Measurements from ENCODE around the gene CRYBG1.

CRYBG1 gene

GRCh38 chr6:106477790-106478189, 117.3 kb downstream of the CRYBG1 start:
- H3K27me3 ChIP-seq (ENCODE audit: control insufficient read depth, insufficient read depth, low read length): no peaks in the 10 kb centered on the region
- no peaks in the 10 kb centered on the region for H3K4me1 ChIP-seq (ENCODE audit: control insufficient read depth, insufficient read depth, low read length)
- no peak overlapping the region for H3K27ac ChIP-seq (ENCODE audit: low read depth, low read length)
- H3K9ac ChIP-seq (ENCODE audit: low read length): no peak overlapping the region
- H3K36me3 ChIP-seq (ENCODE audit: control insufficient read depth, insufficient read depth, low read length): no peaks in the 10 kb centered on the region
- no peak overlapping the region for H3K4me3 ChIP-seq (ENCODE audit: low read depth, low read length)
- no peaks in the 10 kb centered on the region for H3K9me3 ChIP-seq (ENCODE audit: control insufficient read depth, insufficient read depth, low read depth, low read length)

GRCh38 chr6:106486236-106486635, 125.7 kb downstream of the CRYBG1 start:
- peaks cover 12% of the 10 kb centered on the region; the same call in 1 of the 2 replicates for H3K27me3 ChIP-seq (ENCODE audit: control insufficient read depth, insufficient read depth, low read length)
- no peaks in the 10 kb centered on the region for H3K9me3 ChIP-seq (ENCODE audit: control insufficient read depth, insufficient read depth, low read depth, low read length)
- no peak overlapping the region for H3K9ac ChIP-seq (ENCODE audit: low read length)
- H3K4me3 ChIP-seq (ENCODE audit: low read depth, low read length): no peak overlapping the region
- peaks cover 12% of the 10 kb centered on the region; the same call in 1 of the 2 replicates for H3K4me1 ChIP-seq (ENCODE audit: control insufficient read depth, insufficient read depth, low read length)
- H3K36me3 ChIP-seq (ENCODE audit: control insufficient read depth, insufficient read depth, low read length): no peaks in the 10 kb centered on the region
- H3K27ac ChIP-seq (ENCODE audit: low read depth, low read length): no peak overlapping the region

DNA sequence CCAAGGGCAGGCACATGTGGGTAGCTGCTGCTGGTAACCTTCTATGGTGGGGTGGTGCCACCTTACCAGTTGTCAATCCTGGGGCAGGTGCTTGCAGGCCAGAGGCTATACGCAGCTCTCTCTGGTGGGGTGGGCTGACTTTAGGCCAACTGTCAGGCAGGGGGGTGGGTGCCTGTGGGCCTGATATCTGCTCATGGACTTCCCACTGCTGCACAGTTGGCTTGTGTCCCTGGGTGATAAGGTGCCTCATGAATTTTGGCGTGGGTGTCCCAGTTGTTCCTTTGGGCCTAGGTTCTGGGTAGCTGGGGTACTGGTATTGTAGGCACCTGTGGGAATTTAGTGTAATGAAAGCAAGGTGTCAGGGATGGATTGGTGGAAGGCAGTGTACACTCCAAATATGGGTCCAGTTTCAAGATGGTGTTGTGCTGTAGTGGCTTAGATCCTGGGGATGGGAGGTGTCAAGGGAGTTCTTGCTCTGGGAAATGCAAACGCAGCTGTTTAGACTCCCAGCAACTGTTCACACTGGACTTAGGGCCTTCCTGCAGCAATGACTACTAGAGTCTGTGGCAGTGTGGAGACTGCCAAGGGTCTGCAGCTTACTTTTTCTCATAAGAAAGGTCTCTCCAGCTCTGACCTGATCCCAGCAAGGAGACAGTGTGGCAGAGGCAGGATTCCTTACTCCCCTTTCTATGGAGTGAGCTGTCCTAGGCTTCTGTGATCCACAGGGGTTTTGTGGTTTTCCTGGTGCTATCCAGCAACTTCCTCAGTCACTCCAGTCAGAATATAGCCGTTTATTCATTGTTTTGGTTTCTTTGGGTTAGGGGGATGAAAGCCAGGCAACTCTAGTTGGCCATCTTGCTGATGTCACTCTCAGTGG, 128.2 kb downstream of the CRYBG1 start:
- H3K4me1 ChIP-seq (ENCODE audit: control insufficient read depth, insufficient read depth, low read length): peaks cover 16% of the 10 kb centered on the region; the same call in 1 of the 2 replicates
- no peaks in the 10 kb centered on the region for H3K9me3 ChIP-seq (ENCODE audit: control insufficient read depth, insufficient read depth, low read depth, low read length)
- H3K36me3 ChIP-seq (ENCODE audit: control insufficient read depth, insufficient read depth, low read length): no peaks in the 10 kb centered on the region
- H3K27me3 ChIP-seq (ENCODE audit: control insufficient read depth, insufficient read depth, low read length): peaks cover 12% of the 10 kb centered on the region; the same call in 1 of the 2 replicates
- H3K27ac ChIP-seq (ENCODE audit: low read depth, low read length): no peak overlapping the region
- H3K4me3 ChIP-seq (ENCODE audit: low read depth, low read length): no peak overlapping the region
- no peak overlapping the region for H3K9ac ChIP-seq (ENCODE audit: low read length)

DNA sequence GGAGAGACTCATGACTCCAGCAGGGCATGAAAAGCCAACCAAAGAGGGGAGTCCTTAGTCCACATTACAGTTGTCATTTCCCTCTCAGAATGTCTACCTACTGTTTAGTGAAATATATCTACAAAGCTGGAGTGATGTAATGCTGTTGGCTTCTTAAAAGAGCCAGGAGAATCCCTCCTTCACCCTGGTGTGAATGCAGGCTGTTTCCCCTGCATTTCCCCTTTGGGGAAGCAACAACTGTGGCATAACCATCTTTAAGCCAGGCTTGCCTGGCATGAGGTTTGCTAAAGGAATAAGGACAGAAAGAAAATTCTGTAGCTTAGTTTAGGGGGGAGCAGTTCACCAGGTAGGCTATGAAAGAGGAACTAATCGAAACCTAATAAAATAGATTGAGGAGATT, 129.5 kb downstream of the CRYBG1 start:
- no peak overlapping the region for H3K27ac ChIP-seq (ENCODE audit: low read depth, low read length)

DNA sequence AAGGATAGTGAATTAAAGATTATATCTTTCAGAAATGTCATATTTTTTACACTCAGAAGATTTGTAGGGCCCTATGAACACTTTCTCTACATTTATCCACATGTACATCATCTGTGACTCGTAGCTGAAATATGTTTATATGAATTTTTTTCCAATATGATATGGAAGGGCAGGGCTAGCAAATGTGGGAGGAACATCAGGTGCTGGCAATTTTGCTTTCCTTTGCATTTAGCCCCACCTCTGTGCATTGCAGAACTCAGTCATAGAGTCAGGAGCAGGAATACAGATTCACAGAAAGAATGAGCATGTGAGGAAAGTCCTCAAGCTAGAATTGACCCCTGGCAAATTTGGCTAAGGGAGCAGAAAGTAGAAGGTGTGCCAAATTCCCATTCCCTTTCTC, 129.9 kb downstream of the CRYBG1 start:
- no peak overlapping the region for H3K4me3 ChIP-seq (ENCODE audit: low read depth, low read length)
- peaks cover 12% of the 10 kb centered on the region; the same call in 1 of the 2 replicates for H3K27me3 ChIP-seq (ENCODE audit: control insufficient read depth, insufficient read depth, low read length)
- H3K36me3 ChIP-seq (ENCODE audit: control insufficient read depth, insufficient read depth, low read length): no peaks in the 10 kb centered on the region
- H3K27ac ChIP-seq (ENCODE audit: low read depth, low read length): no peak overlapping the region
- no peaks in the 10 kb centered on the region for H3K9me3 ChIP-seq (ENCODE audit: control insufficient read depth, insufficient read depth, low read depth, low read length)
- peaks cover 23% of the 10 kb centered on the region for H3K4me1 ChIP-seq (ENCODE audit: control insufficient read depth, insufficient read depth, low read length)
- H3K9ac ChIP-seq (ENCODE audit: low read length): no peak overlapping the region

More for the DNA sequence above, 129.5 kb downstream of the CRYBG1 start:
- no peak overlapping the region for H3K9ac ChIP-seq (ENCODE audit: low read length)
- H3K27me3 ChIP-seq (ENCODE audit: control insufficient read depth, insufficient read depth, low read length): peaks cover 12% of the 10 kb centered on the region; the same call in 1 of the 2 replicates
- peaks cover 19% of the 10 kb centered on the region for H3K4me1 ChIP-seq (ENCODE audit: control insufficient read depth, insufficient read depth, low read length)
- no peak overlapping the region for H3K4me3 ChIP-seq (ENCODE audit: low read depth, low read length)
- H3K9me3 ChIP-seq (ENCODE audit: control insufficient read depth, insufficient read depth, low read depth, low read length): no peaks in the 10 kb centered on the region
- no peaks in the 10 kb centered on the region for H3K36me3 ChIP-seq (ENCODE audit: control insufficient read depth, insufficient read depth, low read length)

DNA sequence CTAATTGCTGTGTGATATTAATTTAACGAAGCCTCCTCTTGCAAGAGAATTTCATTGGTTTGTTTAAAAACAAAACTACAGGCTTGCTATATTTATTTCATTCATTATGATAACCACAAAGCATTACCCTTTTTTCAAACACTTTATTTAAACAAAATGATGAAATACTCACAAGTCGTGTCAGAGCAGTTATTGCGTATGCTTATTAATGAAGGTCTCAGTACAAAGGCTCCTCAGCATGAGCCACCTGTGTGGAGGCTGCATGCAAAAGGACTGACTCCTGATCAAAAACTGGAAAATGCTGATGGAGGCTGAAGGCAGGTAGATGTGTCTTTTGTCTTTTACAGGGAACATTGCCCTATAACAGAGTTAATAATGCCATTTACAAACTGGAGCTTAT, 130.5 kb downstream of the CRYBG1 start:
- Histone ChIP-seq H3K4me3 (ENCODE audit: low read depth, low read length) (no peak overlapping the region), H3K36me3 (ENCODE audit: control insufficient read depth, insufficient read depth, low read length) (no peaks in the 10 kb centered on the region), H3K27ac (ENCODE audit: low read depth, low read length) (no peak overlapping the region), H3K9ac (ENCODE audit: low read length) (no peak overlapping the region), H3K4me1 (ENCODE audit: control insufficient read depth, insufficient read depth, low read length) (peaks cover 24% of the 10 kb centered on the region), H3K27me3 (ENCODE audit: control insufficient read depth, insufficient read depth, low read length) (peaks cover 12% of the 10 kb centered on the region; the same call in 1 of the 2 replicates), H3K9me3 (ENCODE audit: control insufficient read depth, insufficient read depth, low read depth, low read length) (no peaks in the 10 kb centered on the region)

- H3K27me3 ChIP-seq (ENCODE audit: control insufficient read depth, insufficient read depth, low read length): no peaks in the 10 kb centered on the region
- H3K4me3 ChIP-seq (ENCODE audit: low read depth, low read length): no peak overlapping the region
- H3K9ac ChIP-seq (ENCODE audit: low read length): no peak overlapping the region
- H3K9me3 ChIP-seq (ENCODE audit: control insufficient read depth, insufficient read depth, low read depth, low read length): no peaks in the 10 kb centered on the region
- H3K36me3 ChIP-seq (ENCODE audit: control insufficient read depth, insufficient read depth, low read length): no peaks in the 10 kb centered on the region
- H3K27ac ChIP-seq (ENCODE audit: low read depth, low read length): no peak overlapping the region
- H3K4me1 ChIP-seq (ENCODE audit: control insufficient read depth, insufficient read depth, low read length): peaks cover 14% of the 10 kb centered on the region
Observed at GRCh38 chr6:106495014-106495413, 134.5 kb downstream of the CRYBG1 start.

DNA sequence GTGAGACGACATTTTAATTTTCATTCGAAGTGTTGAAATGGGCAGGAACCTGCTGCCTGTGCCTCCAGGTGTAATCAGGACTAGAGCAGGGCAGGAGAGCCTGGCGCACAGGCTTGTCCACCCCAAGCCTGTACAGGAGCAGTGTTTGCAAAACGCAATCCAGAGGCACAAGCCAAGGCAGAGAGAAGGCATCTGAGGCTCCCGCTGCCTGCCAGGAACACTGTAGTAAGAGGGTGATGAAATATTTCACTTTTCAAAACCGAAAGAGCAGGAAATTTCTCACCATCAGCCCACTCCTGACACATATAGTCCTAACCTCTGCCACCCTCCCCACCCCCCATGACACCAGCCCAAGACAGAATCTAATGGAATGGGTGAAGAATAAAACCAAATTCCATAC, 136.3 kb downstream of the CRYBG1 start:
- H3K36me3 ChIP-seq (ENCODE audit: control insufficient read depth, insufficient read depth, low read length): no peaks in the 10 kb centered on the region
- no peaks in the 10 kb centered on the region for H3K27me3 ChIP-seq (ENCODE audit: control insufficient read depth, insufficient read depth, low read length)
- peaks cover 8% of the 10 kb centered on the region for H3K4me1 ChIP-seq (ENCODE audit: control insufficient read depth, insufficient read depth, low read length)
- H3K9ac ChIP-seq (ENCODE audit: low read length): no peak overlapping the region
- H3K4me3 ChIP-seq (ENCODE audit: low read depth, low read length): no peak overlapping the region
- H3K27ac ChIP-seq (ENCODE audit: low read depth, low read length): no peak overlapping the region
- H3K9me3 ChIP-seq (ENCODE audit: control insufficient read depth, insufficient read depth, low read depth, low read length): no peaks in the 10 kb centered on the region

DNA sequence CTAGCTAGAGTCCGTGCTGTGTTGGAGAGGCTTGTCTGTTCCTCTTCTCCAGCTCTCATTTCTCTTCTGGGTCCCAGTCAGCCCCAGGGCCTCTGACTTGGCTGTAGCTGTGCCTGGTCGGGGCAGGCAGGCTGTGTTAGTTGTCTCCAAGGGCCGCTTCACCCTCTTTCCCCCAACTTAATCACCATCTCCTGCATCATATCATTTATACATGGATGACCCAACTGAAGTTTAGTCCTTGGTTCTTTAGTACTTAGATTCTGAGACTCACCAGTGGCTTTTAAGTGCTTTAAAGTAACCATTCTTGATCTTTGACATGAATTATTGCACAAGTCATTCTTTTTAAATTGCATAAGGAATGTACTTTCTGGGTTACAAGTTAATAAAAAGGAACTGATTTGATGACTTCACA, 141.4 kb downstream of the CRYBG1 start:
- H3K27ac ChIP-seq (ENCODE audit: low read depth, low read length): no peak overlapping the region
- no peak overlapping the region for H3K4me3 ChIP-seq (ENCODE audit: low read depth, low read length)
- H3K9ac ChIP-seq (ENCODE audit: low read length): no peak overlapping the region
- H3K4me1 ChIP-seq (ENCODE audit: control insufficient read depth, insufficient read depth, low read length): no peaks in the 10 kb centered on the region
- H3K27me3 ChIP-seq (ENCODE audit: control insufficient read depth, insufficient read depth, low read length): peaks cover 2% of the 10 kb centered on the region; the same call in 1 of the 2 replicates
- H3K36me3 ChIP-seq (ENCODE audit: control insufficient read depth, insufficient read depth, low read length): no peaks in the 10 kb centered on the region
- no peaks in the 10 kb centered on the region for H3K9me3 ChIP-seq (ENCODE audit: control insufficient read depth, insufficient read depth, low read depth, low read length)

- Histone ChIP-seq H3K27me3 (ENCODE audit: control insufficient read depth, insufficient read depth, low read length) (peaks cover 8% of the 10 kb centered on the region), H3K27ac (ENCODE audit: low read depth, low read length) (no peak overlapping the region), H3K4me3 (ENCODE audit: low read depth, low read length) (no peak overlapping the region), H3K36me3 (ENCODE audit: control insufficient read depth, insufficient read depth, low read length) (no peaks in the 10 kb centered on the region), H3K9ac (ENCODE audit: low read length) (no peak overlapping the region), H3K4me1 (ENCODE audit: control insufficient read depth, insufficient read depth, low read length) (no peaks in the 10 kb centered on the region), H3K9me3 (ENCODE audit: control insufficient read depth, insufficient read depth, low read depth, low read length) (no peaks in the 10 kb centered on the region)
Observed at GRCh38 chr6:106502559-106502958, 142.0 kb downstream of the CRYBG1 start.

DNA sequence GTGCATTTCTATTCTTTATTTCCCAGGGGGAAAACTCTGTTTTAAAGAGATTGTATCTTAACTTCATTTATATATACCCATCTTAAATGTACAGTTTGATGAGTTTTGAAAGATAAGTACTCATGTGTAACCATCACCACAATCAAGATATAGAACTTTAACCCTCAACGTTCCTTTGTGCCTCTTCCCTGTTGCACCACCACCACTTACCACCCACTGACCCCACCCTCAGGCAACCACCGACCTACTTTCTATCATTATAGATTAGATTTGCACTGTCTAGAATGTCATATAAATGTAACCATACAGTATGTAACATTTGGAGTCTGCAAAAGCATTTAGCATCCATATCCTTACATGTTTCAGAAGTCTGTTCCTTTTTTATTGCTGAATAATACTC, 147.8 kb downstream of the CRYBG1 start:
- no peaks in the 10 kb centered on the region for H3K9me3 ChIP-seq (ENCODE audit: control insufficient read depth, insufficient read depth, low read depth, low read length)
- H3K27me3 ChIP-seq (ENCODE audit: control insufficient read depth, insufficient read depth, low read length): peaks cover 65% of the 10 kb centered on the region
- H3K27ac ChIP-seq (ENCODE audit: low read depth, low read length): no peak overlapping the region
- no peak overlapping the region for H3K4me3 ChIP-seq (ENCODE audit: low read depth, low read length)
- no peaks in the 10 kb centered on the region for H3K36me3 ChIP-seq (ENCODE audit: control insufficient read depth, insufficient read depth, low read length)
- peaks cover 16% of the 10 kb centered on the region for H3K4me1 ChIP-seq (ENCODE audit: control insufficient read depth, insufficient read depth, low read length)
- H3K9ac ChIP-seq (ENCODE audit: low read length): no peak overlapping the region
